Measurements from ENCODE around the gene STK17B. TPM values are rescaled to one million over a fixed set of nuclear protein-coding genes. Genes with fewer than 3 reads are reported as not detected.

The STK17B gene
- total and polyA plus RNA-seq, 10 of the 15 experiments (the other 5 are each of a cell fraction or from before 2014, with no cell fraction given): 21.2 to 108 (median 53.7) TPM

DNA sequence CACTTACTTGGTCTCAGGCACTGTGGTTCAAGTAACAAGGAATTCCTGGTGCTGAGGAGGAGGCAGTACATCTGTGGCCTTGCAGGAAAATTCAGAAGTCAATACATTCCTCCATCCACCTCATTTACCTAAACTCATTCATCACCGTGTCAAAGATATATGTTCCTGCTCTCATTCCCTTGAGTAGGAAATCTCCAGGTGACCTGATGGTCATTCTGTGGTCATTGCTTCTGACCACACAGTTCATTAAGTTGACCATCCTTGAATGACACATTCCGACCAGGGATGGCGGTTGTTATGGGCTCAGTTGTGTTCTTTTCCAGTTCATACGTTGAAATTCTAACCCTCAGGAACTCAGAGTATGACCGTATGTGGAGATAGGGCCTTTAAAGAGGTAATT lies 2.1 kb upstream of the STK17B start (continued):
- TF ChIP-seq EZH2 (IDR thresholded peaks at IDR 0.05; ENCODE audit: borderline replicate concordance, control insufficient read depth, low read depth, low read length) (no peak), CHD4 (IDR thresholded peaks at IDR 0.05) (no peak), MTA3 (IDR thresholded peaks at IDR 0.05; ENCODE audit: borderline replicate concordance, low read length) (no peak), ZNF592 (IDR thresholded peaks at IDR 0.05) (no peak), IRF4 (IDR thresholded peaks at IDR 0.05; ENCODE audit: low read depth, low read length) (no peak), SIN3A (IDR thresholded peaks at IDR 0.05; ENCODE audit: low read depth, low read length) (no peak), PKNOX1 (IDR thresholded peaks at IDR 0.05) (no peak), RFX5 (IDR thresholded peaks at IDR 0.05; ENCODE audit: low read depth, low read length) (no peak)

Measured in GM12878 (cell line).